NCI-H1930 (cell line): ENCODE data around the gene NFRKB.
A peak's percentile ranks its signal among the peaks of the same experiment; 100 is the strongest.
"Not testable (repeated sequence)": the region's sequence is repeated elsewhere in the genome, so short reads cannot be mapped to it uniquely, and the experiment has no call there.

Experiments
- DNase-seq, 2 experiments: peaks; one replicate each; lab custom pipeline; 2025; lab: John Stamatoyannopoulos, UW

The NFRKB gene

DNA sequence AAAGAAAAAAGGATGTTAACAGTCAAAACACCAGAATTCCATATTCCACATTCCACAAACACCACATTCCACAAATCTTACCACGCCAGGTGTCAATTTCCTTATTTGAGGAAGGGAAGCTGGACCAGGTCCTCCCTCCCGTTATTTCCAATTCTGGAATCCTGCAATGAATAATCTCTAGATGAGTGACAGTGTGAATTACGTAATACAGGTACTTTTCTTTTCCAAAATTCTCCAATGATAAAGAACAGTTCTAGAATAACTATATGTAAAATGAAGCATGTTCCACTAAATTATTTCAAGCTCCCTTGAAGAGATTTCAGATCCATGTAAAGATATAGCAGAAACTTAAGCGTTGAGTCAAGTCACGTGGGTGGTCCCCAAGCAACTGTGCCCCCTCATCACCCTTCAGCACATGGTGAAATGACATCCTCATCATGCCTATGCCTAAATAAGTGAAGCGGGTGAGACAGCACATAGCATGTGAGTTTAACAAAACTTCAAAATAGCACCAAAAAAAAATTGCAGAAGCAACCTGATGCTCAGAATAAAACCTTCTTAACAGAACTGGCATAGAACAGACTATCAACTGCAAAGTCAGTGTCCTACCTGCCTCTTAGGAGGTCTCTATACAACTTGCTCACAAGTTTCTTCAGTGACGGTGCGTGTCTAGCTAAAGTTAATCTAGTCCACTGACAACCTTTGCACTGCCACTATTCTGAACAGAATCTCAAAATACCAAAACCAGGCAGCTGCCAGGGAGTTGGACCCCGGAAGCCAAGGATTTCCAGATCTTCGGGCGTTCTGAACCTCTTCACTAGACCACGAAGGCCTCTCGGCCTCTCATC lies 876 bp downstream of the NFRKB start:
- DNase-seq, result no peak

DNA sequence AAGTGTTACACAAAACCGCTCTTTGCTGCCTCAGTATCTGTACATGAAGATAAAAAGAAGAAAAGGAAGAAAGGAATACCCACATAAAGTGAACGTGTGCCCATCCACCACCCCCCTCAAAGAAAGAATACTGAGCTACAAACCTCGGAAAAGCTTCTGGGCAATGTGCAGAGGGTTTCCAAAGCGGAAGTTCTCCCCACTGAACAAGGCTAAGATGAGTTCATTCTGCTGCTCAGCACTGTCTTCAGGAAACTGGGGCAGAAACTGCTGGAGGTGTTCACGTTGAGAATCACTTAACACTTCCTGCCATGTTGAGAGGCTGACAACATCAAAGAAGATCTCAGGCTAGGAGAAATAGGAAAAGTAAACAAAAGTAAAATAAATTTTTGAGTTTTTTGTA lies 6.9 kb downstream of the NFRKB start:
- DNase-seq, result no peak

DNA sequence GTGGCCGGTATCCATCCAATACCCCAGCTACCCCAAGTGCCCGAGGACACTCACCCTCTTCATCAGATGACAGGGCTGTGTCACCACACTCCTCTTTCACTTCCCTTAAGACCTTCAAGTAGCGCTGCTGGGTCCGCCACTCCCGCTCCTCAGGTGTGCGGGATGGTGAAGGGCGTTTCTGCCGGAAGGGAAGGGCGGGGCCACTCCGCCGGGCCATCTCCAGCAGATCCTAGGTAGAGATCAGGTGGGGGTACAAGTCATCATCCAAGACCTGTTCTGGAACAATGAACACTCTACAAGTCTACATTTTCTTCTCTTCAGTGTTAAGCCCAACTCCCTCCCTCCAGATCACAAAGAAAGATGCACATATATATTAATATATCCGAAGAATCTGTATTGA lies 10.0 kb downstream of the NFRKB start:
- DNase-seq, result no peak

DNA sequence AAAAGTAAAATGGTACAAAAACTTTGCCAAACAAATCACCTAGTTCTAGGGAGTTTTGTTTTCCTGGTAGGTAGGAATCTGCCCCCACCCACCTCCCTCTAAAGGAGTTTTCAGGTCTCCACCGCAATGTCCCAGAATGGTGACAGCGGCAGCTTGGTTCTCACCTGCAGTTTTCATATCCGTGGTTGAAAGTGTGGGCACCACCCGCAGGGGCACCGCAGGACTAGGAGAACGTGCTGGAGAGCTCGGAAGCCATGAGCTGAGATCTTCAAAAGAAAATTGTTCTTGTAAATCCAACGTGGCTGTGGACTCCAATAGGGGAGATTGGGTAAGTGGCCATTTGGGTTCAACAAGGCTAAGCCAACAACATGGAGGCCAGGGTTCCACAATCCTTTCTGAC lies 10.8 kb downstream of the NFRKB start:
- no peak for DNase-seq

DNA sequence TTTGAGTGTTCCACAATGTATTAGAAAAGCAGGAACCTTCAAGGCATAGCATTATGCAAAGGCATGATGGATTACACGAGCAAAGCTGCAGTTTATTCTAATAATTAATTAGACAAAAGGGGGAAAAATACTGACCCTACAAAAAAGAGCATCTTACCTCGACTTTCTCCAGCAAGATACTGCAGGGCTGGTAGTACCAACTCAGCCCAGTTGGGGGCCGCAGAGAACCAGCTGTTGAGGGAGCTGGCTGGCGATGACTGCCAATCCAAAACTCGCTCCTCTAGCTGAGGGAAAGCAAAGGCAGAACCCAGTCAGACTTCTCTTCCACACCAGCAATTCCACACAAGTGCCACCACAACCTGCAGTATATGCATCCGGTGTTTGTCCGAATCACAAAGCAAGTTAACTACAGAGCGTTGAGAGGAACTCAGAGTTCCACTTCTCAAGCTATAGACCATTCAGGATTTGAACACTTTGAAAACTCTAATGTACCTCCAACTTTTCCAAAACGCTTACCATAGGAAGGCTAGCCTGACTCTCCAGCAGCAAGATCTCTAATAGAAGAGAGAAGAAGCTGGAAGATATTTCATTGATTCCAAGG lies 13.7 kb downstream of the NFRKB start:
- DNase-seq, result no peak

DNA sequence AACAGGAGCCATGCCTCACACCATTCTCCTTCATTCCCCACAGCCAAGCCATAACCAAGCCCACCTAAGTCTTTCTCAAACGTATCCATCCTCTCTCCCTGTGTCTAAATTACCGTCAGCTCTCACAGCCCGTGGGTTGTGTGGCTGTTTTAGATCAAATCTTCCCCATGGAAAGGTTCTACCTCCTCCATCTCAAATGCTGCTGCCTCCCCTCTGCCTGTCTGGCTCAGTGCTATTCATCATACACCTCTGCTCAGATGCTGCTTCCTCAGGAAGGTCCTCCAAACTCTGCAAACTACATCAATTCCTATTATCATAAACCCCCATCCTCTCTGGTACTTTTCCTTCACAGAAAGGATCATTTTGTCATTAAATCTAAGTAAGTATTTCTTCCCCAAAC lies 15.1 kb downstream of the NFRKB start:
- DNase-seq, result no peak

DNA sequence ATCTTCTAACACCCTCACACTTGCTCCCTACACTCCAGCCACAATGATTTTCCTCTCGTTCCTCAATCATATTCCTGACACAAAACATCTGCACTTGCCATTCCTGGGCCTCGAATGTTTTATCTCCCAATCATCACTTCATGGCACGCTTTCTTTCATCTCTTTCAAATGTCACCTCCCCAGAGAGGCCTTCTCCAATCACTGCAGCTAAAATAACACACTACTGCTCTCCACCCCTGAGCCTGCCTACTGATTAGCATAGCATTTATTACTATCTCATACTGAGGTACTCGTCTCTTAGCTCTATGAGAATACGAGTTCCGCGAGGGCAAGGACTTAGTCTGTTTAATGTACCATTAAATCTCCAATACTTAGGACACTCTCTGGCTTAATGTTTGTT lies 23.5 kb downstream of the NFRKB start:
- DNase-seq, result no peak

DNA sequence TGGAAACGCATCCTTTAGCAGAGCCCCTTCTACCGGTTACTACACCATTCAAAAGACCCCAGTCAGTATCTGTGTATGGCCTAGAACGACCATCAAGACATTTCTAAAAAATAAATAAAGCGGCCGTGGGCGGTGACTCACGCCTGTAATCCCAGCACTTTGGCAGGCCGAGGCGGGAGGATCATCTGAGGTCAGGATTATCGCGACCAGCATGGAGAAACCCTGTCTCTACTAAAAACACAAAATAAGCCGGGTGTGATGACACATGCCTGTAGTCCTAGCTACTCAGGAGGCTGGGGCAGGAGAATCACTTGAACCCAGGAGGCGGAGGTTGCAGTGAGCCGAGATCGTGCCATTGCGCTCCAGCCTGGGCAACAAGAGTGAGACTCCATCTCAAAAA lies 26.8 kb downstream of the NFRKB start:
- not testable (repeated sequence) for DNase-seq

DNA sequence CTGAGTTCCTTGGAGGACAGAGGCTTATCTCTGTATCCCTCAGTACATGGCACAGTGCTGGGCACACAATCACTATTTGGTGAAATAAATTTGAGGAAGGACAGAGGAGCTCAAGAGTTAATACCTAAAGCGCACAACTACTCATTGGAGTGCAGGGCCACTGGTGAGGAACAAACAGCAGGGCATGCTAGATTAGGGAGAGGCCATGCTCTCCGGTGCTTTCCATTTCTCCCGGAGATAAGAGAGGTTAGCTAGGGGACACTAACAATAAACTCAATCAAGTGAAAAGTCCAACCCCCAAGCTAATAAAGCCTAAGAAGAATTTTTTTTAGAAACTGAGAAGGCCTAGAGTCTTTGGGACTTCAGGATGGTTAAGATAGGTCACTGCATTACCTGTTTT lies 29.1 kb downstream of the NFRKB start:
- DNase-seq, result no peak

DNA sequence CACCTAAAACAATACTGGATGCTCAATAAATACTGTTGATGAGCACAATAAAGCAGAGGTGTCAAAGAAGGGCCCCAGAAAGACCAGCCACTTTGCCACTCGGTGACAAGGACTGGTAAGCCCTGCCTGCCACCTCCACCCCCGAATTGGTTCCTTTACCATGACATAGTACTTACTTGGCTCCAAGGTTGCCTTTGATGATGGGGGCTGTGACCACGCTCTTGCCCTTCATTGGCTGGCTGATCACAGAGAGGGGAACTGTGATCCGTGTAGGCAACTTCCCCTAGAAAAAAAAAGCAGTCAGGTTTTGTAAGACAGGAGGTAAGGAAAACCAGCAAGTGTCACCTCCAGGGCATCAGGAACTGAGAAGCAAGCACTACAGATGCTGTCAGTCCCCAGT lies 29.7 kb downstream of the NFRKB start:
- no peak for DNase-seq

DNA sequence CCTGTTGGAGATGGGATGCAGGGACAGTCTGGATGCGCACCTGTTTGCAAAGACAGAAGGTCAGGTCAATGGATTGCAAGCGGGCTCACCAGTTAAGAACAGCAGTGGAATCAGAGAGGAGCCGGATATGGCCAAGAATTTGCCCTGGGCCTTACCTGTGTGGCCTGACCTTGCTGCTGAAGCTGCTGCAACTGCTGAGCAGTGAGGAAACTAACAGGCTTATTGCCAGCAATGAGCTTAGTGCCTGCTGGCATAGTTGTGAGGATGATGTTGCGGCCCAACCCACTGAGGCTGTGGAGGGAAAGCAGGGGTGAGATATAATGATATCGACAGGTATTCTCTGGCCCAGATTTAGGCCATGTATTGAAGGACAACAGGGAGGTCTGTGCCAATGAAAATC lies 30.6 kb downstream of the NFRKB start:
- DNase-seq, result no peak

DNA sequence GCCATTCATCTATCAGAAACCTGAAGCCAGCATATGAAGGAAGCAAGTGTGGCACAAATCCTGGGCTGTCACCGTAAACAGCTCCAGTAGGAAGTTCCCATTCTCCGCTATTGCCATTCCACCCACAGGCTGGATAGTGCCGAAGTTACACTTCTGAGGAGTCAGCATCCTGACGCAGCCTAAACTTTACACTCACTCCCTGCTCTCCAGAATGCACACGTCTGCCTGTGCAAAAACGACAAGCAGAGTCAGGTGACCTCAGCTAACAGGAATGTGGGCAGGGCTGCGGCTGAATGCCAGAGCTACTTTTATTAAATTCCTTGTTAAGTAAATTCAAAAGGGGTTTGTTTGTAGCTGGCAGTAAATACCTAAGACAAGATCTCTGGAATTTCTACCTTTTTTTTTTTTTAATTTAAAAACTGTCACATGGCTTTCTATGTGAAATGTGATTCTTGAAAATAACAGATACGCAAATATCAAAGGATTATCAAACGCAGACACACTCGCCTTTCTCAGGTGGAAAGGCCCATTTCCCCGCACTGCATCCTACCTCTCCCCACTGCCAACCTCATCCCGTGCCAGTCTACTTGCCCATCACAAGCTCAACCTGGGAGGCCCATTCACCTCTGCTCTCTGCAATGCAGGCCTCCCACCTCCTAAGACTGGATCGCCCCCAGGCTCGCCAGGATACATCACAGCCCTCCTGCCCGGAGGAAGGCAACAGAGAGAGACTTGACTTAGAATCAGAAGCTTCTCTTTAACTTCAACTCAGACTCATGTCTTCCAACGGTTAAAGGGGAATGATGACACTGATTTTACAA lies 33.5 kb downstream of the NFRKB start:
- DNase-seq, result no peak

DNA sequence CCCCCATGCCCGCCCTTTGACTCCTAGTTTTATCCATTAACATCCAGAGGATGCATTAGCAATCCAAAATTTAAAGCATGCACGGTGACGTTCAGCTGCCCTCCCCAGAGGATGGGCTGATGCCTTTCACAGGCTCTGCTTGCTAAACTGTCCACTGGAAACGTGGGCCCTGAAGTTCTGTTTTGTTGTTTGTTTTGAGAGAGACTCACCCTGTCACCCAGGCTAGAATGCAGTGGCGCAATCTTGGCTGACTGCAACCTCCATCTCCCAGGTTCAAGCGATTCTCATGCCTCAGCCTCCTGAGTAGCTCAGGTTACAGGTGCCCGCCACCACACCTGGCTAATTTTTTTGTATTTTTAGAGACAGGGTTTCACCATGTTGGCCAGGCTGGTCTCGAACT lies 39.3 kb downstream of the NFRKB start:
- DNase-seq, result no peak

DNA sequence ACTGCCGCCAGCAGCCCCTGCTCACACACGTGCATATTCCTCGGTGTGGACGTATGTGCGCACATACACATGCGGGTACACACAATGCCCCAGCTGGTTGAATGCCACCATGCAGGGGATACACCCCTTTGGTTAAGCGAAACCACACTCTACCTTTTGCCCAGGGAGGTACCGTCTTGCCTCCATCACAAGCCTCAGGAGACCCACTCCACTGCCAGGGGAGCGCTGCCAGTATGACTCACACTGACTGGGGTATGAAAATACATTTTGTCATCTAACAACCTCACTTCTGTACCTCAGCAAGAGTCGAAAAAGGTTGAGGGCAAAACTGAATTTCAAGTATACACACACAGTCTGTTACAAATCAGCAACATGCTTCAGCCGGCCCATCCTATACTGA lies 40.3 kb downstream of the NFRKB start:
- DNase-seq, result no peak

DNA sequence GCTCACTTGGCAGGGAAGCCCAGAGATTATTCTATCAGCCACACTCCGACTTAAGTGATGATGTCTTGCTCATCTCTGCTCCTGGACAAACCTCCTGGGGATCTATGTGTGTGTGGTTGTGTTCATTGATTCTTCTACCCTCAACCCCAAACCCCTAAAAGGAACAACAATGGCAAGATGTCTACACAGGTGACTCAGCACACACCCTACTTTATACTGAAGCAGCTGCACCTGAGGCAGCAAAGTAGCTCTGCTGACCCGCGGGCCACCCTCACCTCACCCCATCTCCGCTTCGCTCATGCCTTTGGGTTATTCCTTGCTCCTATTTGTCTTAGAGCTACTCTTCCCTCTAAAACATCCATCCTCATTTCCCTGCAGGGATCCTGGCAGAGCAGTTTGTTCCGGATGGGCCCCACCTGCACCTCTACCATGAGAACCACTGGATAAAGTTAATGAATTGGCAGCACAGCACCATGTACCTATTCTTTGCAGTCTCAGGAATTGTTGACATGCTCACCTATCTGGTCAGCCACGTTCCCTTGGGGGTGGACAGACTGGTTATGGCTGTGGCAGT lies 41.1 kb downstream of the NFRKB start:
- DNase-seq, result no peak

DNA sequence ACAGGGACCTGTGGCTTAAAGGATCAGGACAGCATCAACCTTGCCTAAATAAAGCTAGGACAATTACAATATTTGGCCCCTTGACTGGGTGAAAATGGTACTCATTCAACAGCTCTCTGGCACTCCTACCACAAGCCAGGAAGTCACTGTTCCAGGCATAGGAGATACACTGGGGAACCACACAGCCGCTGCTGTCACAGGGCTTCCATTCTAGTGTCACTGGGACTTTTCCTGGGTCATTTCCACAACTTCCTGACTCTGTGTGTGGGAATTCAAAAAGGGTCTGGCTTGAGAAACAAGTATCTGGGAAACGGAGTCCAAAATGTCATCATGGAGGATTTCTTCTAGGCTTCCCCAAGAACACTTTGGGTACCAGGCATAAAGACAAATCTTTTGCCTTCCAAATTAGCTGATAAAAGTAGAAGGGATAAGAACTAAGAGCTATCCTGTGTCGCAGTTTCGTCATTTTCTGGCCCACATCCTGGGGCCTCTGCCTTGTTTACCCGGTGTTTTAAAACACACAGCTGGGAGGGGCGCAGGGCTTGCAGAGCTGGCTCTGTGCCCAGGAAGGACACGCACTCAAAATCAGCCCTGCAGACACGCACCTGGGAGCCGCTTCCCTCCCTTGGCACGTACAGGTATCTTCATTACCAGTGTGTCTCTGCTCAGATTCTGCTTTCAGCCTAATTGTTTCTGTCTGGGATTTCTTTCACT lies 41.7 kb downstream of the NFRKB start:
- DNase-seq, result peak in 1 of 2 experiments; percentile 11

DNA sequence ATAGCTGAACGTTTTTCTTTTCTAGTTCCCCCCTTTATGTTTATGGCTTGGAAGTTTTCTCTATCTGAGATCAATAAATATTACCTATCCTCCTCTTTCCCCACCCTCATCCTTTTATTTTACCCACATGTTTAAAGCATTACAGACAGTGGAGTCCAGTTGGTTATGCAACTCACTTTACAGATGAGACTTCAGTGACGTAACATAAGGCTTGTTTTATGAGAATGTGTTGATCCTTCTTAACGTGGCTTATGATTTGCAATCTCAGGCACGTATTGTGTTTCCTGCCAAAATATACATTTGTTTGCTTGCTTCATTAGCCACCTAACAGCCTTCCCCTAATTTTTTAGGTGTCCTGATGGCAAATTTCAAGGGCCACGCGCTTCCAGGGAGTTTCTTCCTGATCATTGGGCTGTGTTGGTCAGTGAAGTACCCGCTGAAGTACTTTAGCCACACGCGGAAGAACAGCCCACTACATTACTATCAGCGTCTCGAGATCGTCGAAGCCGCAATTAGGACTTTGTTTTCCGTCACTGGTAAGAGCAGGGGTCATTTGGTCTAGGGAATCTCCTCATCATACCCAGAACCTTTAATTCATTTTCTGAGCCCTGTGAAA lies 43.1 kb downstream of the NFRKB start:
- DNase-seq, result no peak

DNA sequence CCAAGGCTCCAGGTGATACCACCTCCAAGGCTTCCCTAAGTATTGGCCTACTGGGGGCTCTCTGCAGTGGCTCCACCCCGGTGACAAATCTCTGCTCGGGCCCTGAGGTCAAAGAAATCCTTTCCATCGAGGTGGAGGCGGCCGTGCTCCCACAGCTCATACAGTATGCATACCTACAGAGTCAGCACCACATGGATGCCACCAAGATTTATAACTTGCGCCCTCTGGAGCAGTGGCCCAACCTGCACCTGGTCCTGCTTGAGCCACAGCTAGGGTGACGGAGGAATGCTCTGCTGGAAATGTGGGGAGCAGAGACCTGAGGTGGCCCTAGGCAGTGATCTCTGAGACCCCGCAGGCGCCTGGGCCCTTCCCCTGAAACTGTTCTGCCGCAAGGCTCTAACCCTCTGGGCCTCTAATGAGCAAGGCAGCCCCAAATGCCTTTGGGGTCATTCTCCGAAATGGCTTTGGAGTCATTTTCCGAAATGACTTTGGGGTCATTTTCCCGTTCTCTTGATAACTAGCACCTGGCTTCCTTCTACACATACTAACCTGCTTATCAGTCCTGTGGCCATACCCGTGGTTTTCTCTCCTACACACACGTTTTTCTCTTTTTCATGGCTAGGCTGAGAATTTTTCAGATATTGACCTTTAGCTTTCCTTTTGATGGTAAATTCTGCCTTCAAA lies 45.8 kb downstream of the NFRKB start:
- no peak for DNase-seq

DNA sequence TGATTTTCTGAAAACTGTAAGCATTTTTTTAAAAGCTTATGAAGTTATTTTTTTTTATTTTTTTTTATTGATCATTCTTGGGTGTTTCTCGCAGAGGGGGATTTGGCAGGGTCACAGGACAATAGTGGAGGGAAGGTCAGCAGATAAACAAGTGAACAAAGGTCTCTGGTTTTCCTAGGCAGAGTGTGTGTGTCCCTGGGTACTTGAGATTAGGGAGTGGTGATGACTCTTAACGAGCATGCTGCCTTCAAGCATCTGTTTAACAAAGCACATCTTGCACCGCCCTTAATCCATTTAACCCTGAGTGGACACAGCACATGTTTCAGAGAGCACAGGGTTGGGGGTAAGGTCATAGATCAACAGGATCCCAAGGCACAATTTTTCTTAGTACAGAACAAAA lies 48.0 kb downstream of the NFRKB start:
- DNase-seq, result not testable (repeated sequence)

DNA sequence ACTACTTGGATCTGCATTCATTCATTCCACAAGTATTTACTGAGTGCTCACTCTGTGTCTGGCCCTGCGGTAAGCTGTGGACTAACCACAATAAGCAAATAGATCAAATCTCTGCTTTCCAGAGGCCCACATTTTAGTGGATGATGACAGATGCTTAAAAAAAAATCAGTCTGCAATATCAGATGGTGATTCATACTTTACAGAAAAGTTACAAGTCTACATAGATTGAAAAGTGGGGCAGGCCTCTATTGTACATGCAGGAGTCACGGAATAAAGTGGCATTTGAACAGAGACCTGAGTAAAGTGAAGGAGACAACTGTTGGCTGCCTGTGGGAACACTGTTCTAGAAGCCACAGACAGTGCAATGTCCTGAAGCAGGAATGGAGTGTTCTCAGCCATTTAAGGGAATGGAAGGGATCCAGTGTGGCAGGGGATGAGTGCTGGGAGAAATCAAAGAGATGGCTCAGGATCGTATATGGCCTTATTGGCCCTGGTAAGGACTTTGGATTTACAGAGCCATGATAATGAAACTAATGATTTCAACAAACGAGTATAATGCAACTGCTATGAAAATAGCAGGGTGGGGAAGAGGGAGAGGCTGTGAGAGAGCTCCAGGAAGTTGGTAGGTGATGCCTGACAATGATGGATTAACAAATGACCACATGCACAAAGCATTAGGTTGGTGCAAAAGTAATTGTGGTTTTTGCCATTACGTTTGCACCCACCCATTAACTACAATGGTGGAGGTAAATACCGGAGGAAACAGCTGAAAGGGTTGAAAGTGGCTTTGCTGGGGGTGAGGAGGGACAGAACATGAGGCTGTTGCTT lies 48.7 kb downstream of the NFRKB start:
- no peak for DNase-seq
